SK-N-SH (cell line): ENCODE measurements around the gene KCNAB3. TPM values are rescaled to one million over a fixed set of nuclear protein-coding genes. Genes with fewer than 3 reads are reported as not detected.

Experiments
- CTCF ChIA-PET: fragments of 300-600, 350-600 bp; formaldehyde crosslinking; extraction: SDS; loops from one replicate; lab custom pipeline; 2021; lab: Yijun Ruan, JAX
- POLR2A ChIA-PET: fragments of 350-600 bp; sonication (Branson Sonifier 250); formaldehyde crosslinking; extraction: SDS; loops from one replicate; lab custom pipeline; 2020; ENCODE audit warnings: antibody characterized with exemption, inconsistent platforms; lab: Yijun Ruan, JAX
- DNase-seq: peaks from one replicate; pipeline ENCODE4 v3.0.0; 2012
- H2AFZ ChIP-seq: fragments of 200-600 bp; sonication (generic); 2 replicates; pipeline ENCODE4 v1.8.1; 2016; ENCODE audit warnings: antibody characterized with exemption, mild to moderate bottlenecking, low read depth
- H3F3A ChIP-seq: fragments of 200-600 bp; sonication (generic); replicated peaks from 2 replicates; pipeline ENCODE3; 2016; ENCODE audit warnings: antibody characterized with exemption, mild to moderate bottlenecking; ENCODE audit not compliant: insufficient read depth
- H3K27ac ChIP-seq, 2 experiments: fragments of 200-500 bp in 1 of 2; fragments of 200-600 bp in 1 of 2; sonication (Bioruptor generic) in 1 of 2; sonication (generic), shearing (Covaris generic) in 1 of 2; 2 replicates each; pipeline versions ENCODE4 v1.5.1 to v1.6.1; 2014 to 2016; ENCODE audit warnings: low read depth in 2 of 2, inconsistent platforms in 1 of 2, low read length in 1 of 2, mild to moderate bottlenecking in 1 of 2, mixed read lengths in 1 of 2
- H3K27me3 ChIP-seq: fragments of 200-600 bp; sonication (generic), shearing (Covaris generic); 2 replicates; pipeline ENCODE4 v1.6.1; 2016; ENCODE audit warnings: mixed run types; ENCODE audit not compliant: insufficient read depth
- H3K36me3 ChIP-seq, 2 experiments: fragments of 200-500 bp in 1 of 2; fragments of 200-600 bp in 1 of 2; sonication (Bioruptor generic) in 1 of 2; sonication (generic) in 1 of 2; replicated peaks in 1 of 2; 2 replicates each; pipeline versions ENCODE3 to v1.5.1; 2014 to 2016; ENCODE audit warnings: low read length in 1 of 2, mild to moderate bottlenecking in 1 of 2; ENCODE audit not compliant: insufficient read depth in 2 of 2, control insufficient read depth in 1 of 2
- H3K4me1 ChIP-seq, 2 experiments: fragments of 200-500 bp in 1 of 2; fragments of 200-600 bp in 1 of 2; sonication (Bioruptor generic) in 1 of 2; sonication (generic), shearing (Covaris generic) in 1 of 2; 2 replicates each; pipeline versions ENCODE4 v1.5.1 to v1.6.1; 2014 to 2016; ENCODE audit warnings: low read depth in 1 of 2, low read length in 1 of 2, mixed run types in 1 of 2; ENCODE audit not compliant: insufficient read depth in 2 of 2, control insufficient read depth in 1 of 2
- H3K4me2 ChIP-seq: fragments of 200-600 bp; sonication (generic), shearing (Covaris generic); 2 replicates; pipeline ENCODE4 v1.6.1; 2017; ENCODE audit warnings: mixed run types
- H3K4me3 ChIP-seq, 2 experiments: fragments of 200-500 bp in 1 of 2; fragments of 200-600 bp in 1 of 2; sonication (Bioruptor generic) in 1 of 2; sonication (generic), shearing (Covaris generic) in 1 of 2; 2 replicates each; pipeline versions ENCODE4 v1.5.1 to v1.8.1; 2014 to 2016; ENCODE audit warnings: low read depth in 2 of 2, inconsistent platforms in 1 of 2, low read length in 1 of 2, mild to moderate bottlenecking in 1 of 2, mixed read lengths in 1 of 2, moderate library complexity in 1 of 2
- H3K79me2 ChIP-seq: fragments of 200-600 bp; sonication (generic); 2 replicates; pipeline ENCODE4 v1.8.1; 2017; ENCODE audit warnings: mild to moderate bottlenecking; ENCODE audit not compliant: insufficient read depth
- H3K9ac ChIP-seq: fragments of 200-600 bp; sonication (generic); 2 replicates; pipeline ENCODE4 v1.6.1; 2017; ENCODE audit warnings: mixed run types
- H3K9me2 ChIP-seq: fragments of 200-600 bp; sonication (generic); 2 replicates; pipeline ENCODE4 v1.6.1; 2017; ENCODE audit warnings: mixed run types
- H3K9me3 ChIP-seq: fragments of 200-600 bp; sonication (generic); 2 replicates; pipeline ENCODE4 v1.6.1; 2017; ENCODE audit warnings: mixed run types, mild to moderate bottlenecking, moderate library complexity
- H4K20me1 ChIP-seq: fragments of 200-600 bp; sonication (generic); 2 replicates; pipeline ENCODE4 v1.6.1; 2017; ENCODE audit warnings: mild to moderate bottlenecking, mixed run types; ENCODE audit not compliant: insufficient read depth
- CHD2 ChIP-seq: fragments of 150-350 bp; IDR thresholded peaks from 2 replicates; pipeline ENCODE4 v1.6.1; 2018; ENCODE audit warnings: low read length; ENCODE audit not compliant: partially characterized antibody
- CTCF ChIP-seq: fragments of 200-600 bp; sonication (generic); IDR thresholded peaks from 2 replicates; pipeline ENCODE4 v1.6.1; 2017; ENCODE audit warnings: antibody characterized with exemption, mild to moderate bottlenecking, moderate library complexity
- EP300 ChIP-seq, 2 experiments: IDR thresholded peaks; 2 replicates each; pipeline versions ENCODE4 v1.4.0 to v1.6.1; 2012; ENCODE audit warnings: borderline replicate concordance in 1 of 2, low read depth in 1 of 2, low read length in 1 of 2
- EZH2phosphoT487 ChIP-seq: fragments of 200-600 bp; sonication (generic); IDR thresholded peaks from 2 replicates; pipeline ENCODE4 v1.6.1; 2017; ENCODE audit warnings: low read depth, mixed run types, mild to moderate bottlenecking, antibody characterized with exemption, moderate library complexity, borderline replicate concordance
- FOSL2 ChIP-seq: IDR thresholded peaks from 2 replicates; pipeline ENCODE4 v1.4.0; 2012; ENCODE audit warnings: low read depth, mild to moderate bottlenecking, moderate library complexity, borderline replicate concordance
- FOXM1 ChIP-seq: IDR thresholded peaks from 2 replicates; pipeline ENCODE4 v1.4.0; 2012; ENCODE audit warnings: low read depth, mild to moderate bottlenecking
- GABPA ChIP-seq: IDR thresholded peaks from 2 replicates; pipeline ENCODE4 v1.4.0; 2012; ENCODE audit warnings: low read depth, mild to moderate bottlenecking
- IRF3 ChIP-seq: fragments of 150-350 bp; IDR thresholded peaks from 2 replicates; pipeline ENCODE4 v1.6.1; 2016; ENCODE audit warnings: mild to moderate bottlenecking, low read depth, low read length
- MXI1 ChIP-seq: IDR thresholded peaks from 2 replicates; pipeline ENCODE4 v1.6.1; 2012; ENCODE audit warnings: mild to moderate bottlenecking, low read depth, low read length, improper control_type of control experiment
- PBX3 ChIP-seq: IDR thresholded peaks from 2 replicates; pipeline ENCODE4; 2012
- POLR2AphosphoS5 ChIP-seq: IDR thresholded peaks from 2 replicates; pipeline ENCODE4 v1.6.1; 2012; ENCODE audit warnings: low read depth, low read length
- RAD21 ChIP-seq: IDR thresholded peaks from 2 replicates; pipeline ENCODE4 v1.6.1; 2012; ENCODE audit warnings: mild to moderate bottlenecking, low read length
- RFX5 ChIP-seq: IDR thresholded peaks from 2 replicates; pipeline ENCODE4 v1.6.1; 2012; ENCODE audit warnings: mild to moderate bottlenecking, improper control_type of control experiment, low read length
- TCF12 ChIP-seq: IDR thresholded peaks from 2 replicates; pipeline ENCODE4 v1.4.0; 2012
- TEAD4 ChIP-seq: IDR thresholded peaks from 2 replicates; pipeline ENCODE4 v1.4.0; 2012; ENCODE audit warnings: mild to moderate bottlenecking, borderline replicate concordance; ENCODE audit not compliant: insufficient read depth
- ZBTB33 ChIP-seq: IDR thresholded peaks from 2 replicates; pipeline ENCODE4 v1.4.0; 2012; ENCODE audit warnings: low read depth, borderline replicate concordance
- WGBS: methylation state at CpG from one replicate; pipeline ENCODE4 v1.1.6; 2017; ENCODE audit warnings: low lambda C conversion rate; 5-methylcytosine and 5-hydroxymethylcytosine counted together
- polyA plus RNA-seq, 3 experiments: library from polyadenylated mRNA; depleted of rRNA; stranded (reverse); fragments of >200 nt; gene quantifications; 2 replicates each; pipeline ENCODE4 v1.2.3, GENCODE V29; 2012

KCNAB3 gene
- polyA plus RNA-seq, 1 of the 3 experiments (the other 2 are of a cell fraction), result 4.4 TPM

GRCh38 chr17:7887038-7887481 lies 42.6 kb downstream of the KCNAB3 start:
- Histone ChIP-seq H3K9me3 (no peaks in the 10 kb centered on the region), H3K9me2 (no peaks in the 10 kb centered on the region), H3K27ac (peak overlapping the region; percentile 96 to 100), H3K36me3 (peaks cover 13 to 21% of the 10 kb centered on the region in 2 experiments), H3K9ac (peak overlapping the region; percentile 77), H3K27me3 (no peaks in the 10 kb centered on the region), H2AFZ (peak overlapping the region; percentile 27; the same call in 1 of the 2 replicates), H3F3A (peaks cover 29% of the 10 kb centered on the region), H3K79me2 (peaks cover 44% of the 10 kb centered on the region), H3K4me1 (peaks cover 37 to 53% of the 10 kb centered on the region in 2 experiments), H3K4me3 (peak overlapping the region; percentile 76 to 78), H4K20me1 (peaks cover 3% of the 10 kb centered on the region; the same call in 1 of the 2 replicates), H3K4me2 (peak overlapping the region; percentile 99)
- CTCF ChIA-PET, result interaction anchor here (1.2 to 1.7 kb wide), 2 partner anchors 11 to 52 kb away, joined by 3 to 4 read pairs; no protein-coding TSS in a partner anchor
- TF ChIP-seq GABPA (no peak), ZBTB33 (no peak), POLR2AphosphoS5 (no peak), RAD21 (no peak), FOXM1 (no peak), TEAD4 (no peak), CHD2 (peak; percentile 90), IRF3 (no peak), FOSL2 (no peak), PBX3 (no peak), RFX5 (no peak), EZH2phosphoT487 (no peak), EP300 (IDR thresholded peaks at IDR 0.05; ENCODE audit: borderline replicate concordance in 1 of 2, low read depth in 1 of 2, low read length in 1 of 2) (no peak), CTCF (no peak), MXI1 (0 out of 2 replicates have a peak, but pooled peaks have one; percentile 27), TCF12 (peak; percentile 65)
- WGBS, result 2% methylated on average over 8 of the region's 8 CpGs
- POLR2A ChIA-PET, result no interaction called here
- no peak for DNase-seq
